HepG2 (cell line): ENCODE measurements around the gene PDILT. TPM values are rescaled to one million over a fixed set of nuclear protein-coding genes. Genes with fewer than 3 reads are reported as not detected.

ENCODE experiments used
- ARNT ChIP-seq: fragments of 450-650 bp; IDR thresholded peaks from 2 replicates; pipeline ENCODE4 v1.6.1; 2017
- BHLHE40 ChIP-seq: IDR thresholded peaks from 2 replicates; pipeline ENCODE4 v1.6.1; 2011; ENCODE audit warnings: low read length, improper control_type of control experiment
- BORCS8-MEF2B ChIP-seq: sonication (generic); formaldehyde crosslinking; IDR thresholded peaks from 2 replicates; pipeline ENCODE4 v1.8.0; 2022; ENCODE audit warnings: mild to moderate bottlenecking, missing genetic modification reagents
- EP300 ChIP-seq, 3 experiments: sonication (generic) in 1 of 3; formaldehyde crosslinking in 1 of 3; IDR thresholded peaks; 2 replicates each; pipeline versions ENCODE4 v1.5.1 to v1.6.1; 2011 to 2020; ENCODE audit warnings: low read depth in 2 of 3, low read length in 2 of 3, borderline replicate concordance in 1 of 3, improper control_type of control experiment in 1 of 3, mild to moderate bottlenecking in 1 of 3, missing genetic modification reagents in 1 of 3, moderate library complexity in 1 of 3
- HOXA3 ChIP-seq: sonication (generic); formaldehyde crosslinking; IDR thresholded peaks from 2 replicates; pipeline ENCODE4 v1.5.0; 2020; ENCODE audit warnings: missing genetic modification reagents
- KLF13 ChIP-seq: sonication (generic); formaldehyde crosslinking; IDR thresholded peaks from 2 replicates; pipeline ENCODE4 v1.4.0; 2020; ENCODE audit warnings: mild to moderate bottlenecking, missing genetic modification reagents
- MAF1 ChIP-seq: sonication (generic); formaldehyde crosslinking; IDR thresholded peaks from 2 replicates; pipeline ENCODE4 v1.5.0; 2020; ENCODE audit warnings: missing genetic modification reagents, borderline replicate concordance
- MXD4 ChIP-seq: IDR thresholded peaks from 2 replicates; pipeline ENCODE4 v1.6.1; 2016; ENCODE audit warnings: mild to moderate bottlenecking, missing biosample characterization, missing genetic modification reagents
- NKX3-1 ChIP-seq: sonication (generic); formaldehyde crosslinking; IDR thresholded peaks from 2 replicates; pipeline ENCODE4 v1.5.0; 2020; ENCODE audit warnings: missing genetic modification reagents
- ONECUT2 ChIP-seq: sonication (generic); formaldehyde crosslinking; IDR thresholded peaks from 2 replicates; pipeline ENCODE4 v1.4.0; 2020; ENCODE audit warnings: missing genetic modification reagents
- POLR2AphosphoS2 ChIP-seq: IDR thresholded peaks from 2 replicates; pipeline ENCODE4 v1.6.1; 2011; ENCODE audit warnings: low read depth, low read length, improper control_type of control experiment
- RELA ChIP-seq: sonication (generic); formaldehyde crosslinking; IDR thresholded peaks from 2 replicates; pipeline ENCODE4 v1.4.0; 2020; ENCODE audit warnings: missing genetic modification reagents
- SOX6 ChIP-seq, 2 experiments: fragments of 450-650 bp in 1 of 2; sonication (generic) in 1 of 2; formaldehyde crosslinking in 1 of 2; IDR thresholded peaks; 2 replicates each; pipeline versions ENCODE4 v1.4.0 to v1.6.1; 2017 to 2020; ENCODE audit warnings: antibody characterized with exemption in 1 of 2, mild to moderate bottlenecking in 1 of 2, missing genetic modification reagents in 1 of 2
- SP5 ChIP-seq: IDR thresholded peaks from 2 replicates; pipeline ENCODE4 v1.6.1; 2016; ENCODE audit warnings: low read depth, borderline replicate concordance
- ZBTB7B ChIP-seq: sonication (generic); formaldehyde crosslinking; IDR thresholded peaks from 2 replicates; pipeline ENCODE4 v1.4.0; 2020; ENCODE audit warnings: missing genetic modification reagents
- ZHX1 ChIP-seq: sonication (generic); formaldehyde crosslinking; IDR thresholded peaks from 2 replicates; pipeline ENCODE4 v1.8.1; 2022; ENCODE audit warnings: low read depth, mild to moderate bottlenecking, missing genetic modification reagents
- ZNF207 ChIP-seq: fragments of 450-650 bp; IDR thresholded peaks from 2 replicates; pipeline ENCODE4 v1.6.1; 2016; ENCODE audit warnings: antibody characterized with exemption, borderline replicate concordance
- ZNF598 ChIP-seq: sonication (generic); formaldehyde crosslinking; IDR thresholded peaks from 2 replicates; pipeline ENCODE4 v1.5.1; 2020; ENCODE audit warnings: mild to moderate bottlenecking, missing genetic modification reagents, borderline replicate concordance
- ZNF672 ChIP-seq: sonication (generic); formaldehyde crosslinking; IDR thresholded peaks from 2 replicates; pipeline ENCODE4 v1.8.1; 2022; ENCODE audit warnings: missing genetic modification reagents
- ZNF709 ChIP-seq: sonication (generic); formaldehyde crosslinking; IDR thresholded peaks from 2 replicates; pipeline ENCODE4 v1.5.0; 2020; ENCODE audit warnings: mild to moderate bottlenecking, missing genetic modification reagents
- polyA plus RNA-seq, 8 experiments: library from polyadenylated mRNA; depleted of rRNA in 3 of 8; stranded (reverse) in 7 of 8; unstranded in 1 of 8; fragments of >200 nt; fragmentation: Illumina TruSeq in 4 of 8; extraction: Trizol in 4 of 8; gene quantifications; 2 replicates each; pipeline versions ENCODE4 v1.2.1 to v1.2.3, GENCODE V29; 2011 to 2016; ENCODE audit warnings: low read depth in 4 of 8, missing spikeins in 1 of 8, mixed read lengths in 1 of 8; ENCODE audit not compliant: insufficient read depth in 1 of 8
- total RNA-seq, 5 experiments: library from RNA; depleted of rRNA; stranded (reverse); fragments of >200 nt; fragmentation: Illumina TruSeq; extraction: Trizol; gene quantifications; 2 replicates each; pipeline ENCODE4 v1.2.3, GENCODE V29; 2016; ENCODE audit warnings: low read depth in 1 of 5
- TF ChIP-seq, protein P1 (sequence below): sonication (generic); formaldehyde crosslinking; IDR thresholded peaks from 2 replicates; pipeline ENCODE4 v1.5.0; 2020; ENCODE audit warnings: mild to moderate bottlenecking, missing genetic modification reagents, moderate library complexity
- TF ChIP-seq, protein P2 (sequence below): sonication (generic); formaldehyde crosslinking; IDR thresholded peaks from 2 replicates; pipeline ENCODE4 v1.5.1; 2020; ENCODE audit warnings: missing genetic modification reagents, mild to moderate bottlenecking, borderline replicate concordance

The PDILT gene
- total and polyA plus RNA-seq, 2 of the 13 experiments (the other 11 are each of a cell fraction or from before 2014, with no cell fraction given), result not detected

GRCh38 chr16:20424129-20424866 lies 19.8 kb upstream of the PDILT start (continued):
- TF ChIP-seq SP5 (CRISPR knock-in tag), result peak; percentile 66
- TF ChIP-seq ONECUT2 (CRISPR knock-in tag), result peak; percentile 50; the same call in 1 of the 2 replicates
- TF ChIP-seq POLR2AphosphoS2, result no peak
- 0 out of 2 replicates have a peak, but pooled peaks have one; percentile 57 for TF ChIP-seq ZNF598 (CRISPR knock-in tag)
- TF ChIP-seq BHLHE40, result no peak
- TF ChIP-seq KLF13, result no peak
- TF ChIP-seq ZHX1, result no peak
- peak; percentile 86 for TF ChIP-seq HOXA3 (CRISPR knock-in tag)
- TF ChIP-seq ZNF709, result no peak
- TF ChIP-seq BORCS8-MEF2B (CRISPR knock-in tag), result peak; percentile 73
- TF ChIP-seq EP300 (IDR thresholded peaks at IDR 0.05; ENCODE audit: low read depth in 2 of 2, low read length in 2 of 2), result peak in 1 of 2 experiments; percentile 92; a peak in 2 of 4 replicates
- TF ChIP-seq EP300 (CRISPR knock-in tag; IDR thresholded peaks at IDR 0.05; ENCODE audit: borderline replicate concordance), result peak; percentile 86
- TF ChIP-seq ZBTB7B, result peak; percentile 88; the same call in 1 of the 2 replicates
- no peak; the same call in 1 of the 2 replicates for TF ChIP-seq MXD4 (CRISPR knock-in tag)
- TF ChIP-seq, protein P1, sequence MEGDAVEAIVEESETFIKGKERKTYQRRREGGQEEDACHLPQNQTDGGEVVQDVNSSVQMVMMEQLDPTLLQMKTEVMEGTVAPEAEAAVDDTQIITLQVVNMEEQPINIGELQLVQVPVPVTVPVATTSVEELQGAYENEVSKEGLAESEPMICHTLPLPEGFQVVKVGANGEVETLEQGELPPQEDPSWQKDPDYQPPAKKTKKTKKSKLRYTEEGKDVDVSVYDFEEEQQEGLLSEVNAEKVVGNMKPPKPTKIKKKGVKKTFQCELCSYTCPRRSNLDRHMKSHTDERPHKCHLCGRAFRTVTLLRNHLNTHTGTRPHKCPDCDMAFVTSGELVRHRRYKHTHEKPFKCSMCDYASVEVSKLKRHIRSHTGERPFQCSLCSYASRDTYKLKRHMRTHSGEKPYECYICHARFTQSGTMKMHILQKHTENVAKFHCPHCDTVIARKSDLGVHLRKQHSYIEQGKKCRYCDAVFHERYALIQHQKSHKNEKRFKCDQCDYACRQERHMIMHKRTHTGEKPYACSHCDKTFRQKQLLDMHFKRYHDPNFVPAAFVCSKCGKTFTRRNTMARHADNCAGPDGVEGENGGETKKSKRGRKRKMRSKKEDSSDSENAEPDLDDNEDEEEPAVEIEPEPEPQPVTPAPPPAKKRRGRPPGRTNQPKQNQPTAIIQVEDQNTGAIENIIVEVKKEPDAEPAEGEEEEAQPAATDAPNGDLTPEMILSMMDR (CRISPR knock-in tag), result no peak; the same call in 1 of the 2 replicates
- TF ChIP-seq NKX3-1 (CRISPR knock-in tag), result no peak
- TF ChIP-seq ZNF672, result no peak
- TF ChIP-seq MAF1, result no peak
- TF ChIP-seq ZNF207, result no peak
- TF ChIP-seq, protein P2, sequence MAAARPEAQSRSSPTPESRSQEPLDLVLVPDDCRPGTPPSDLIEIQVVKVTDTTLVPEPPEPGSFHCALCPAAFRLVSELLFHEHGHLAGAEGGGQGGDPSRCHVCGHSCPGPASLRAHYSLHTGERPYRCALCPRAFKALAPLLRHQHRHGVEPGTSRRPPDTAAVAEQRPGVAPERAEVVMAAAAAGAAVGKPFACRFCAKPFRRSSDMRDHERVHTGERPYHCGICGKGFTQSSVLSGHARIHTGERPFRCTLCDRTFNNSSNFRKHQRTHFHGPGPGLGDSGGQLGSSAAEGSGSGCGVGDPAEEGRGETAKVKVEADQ (CRISPR knock-in tag), result 0 out of 2 replicates have a peak, but pooled peaks have one; percentile 73
- TF ChIP-seq SOX6 (IDR thresholded peaks at IDR 0.05), result no peak
- peak; percentile 89 for TF ChIP-seq SOX6 (CRISPR knock-in tag; IDR thresholded peaks at IDR 0.05)
- TF ChIP-seq ARNT, result no peak
- TF ChIP-seq RELA (CRISPR knock-in tag), result no peak
